ENCODE results near the gene EIF3L.

- no peak for TF ChIP-seq POLR2A (IDR thresholded peaks at IDR 0.05; ENCODE audit: low read depth, low read length)
- TF ChIP-seq POLR2AphosphoS5 (IDR thresholded peaks at IDR 0.05; ENCODE audit: low read depth, low read length), result no peak
- TF ChIP-seq TAF1 (IDR thresholded peaks at IDR 0.05; ENCODE audit: low read depth, low read length), result no peak
- TF ChIP-seq PAX5 (IDR thresholded peaks at IDR 0.05; ENCODE audit: insufficient read depth, low read length, severe bottlenecking), result no peak
- no peak for TF ChIP-seq POU2F2 (IDR thresholded peaks at IDR 0.05; ENCODE audit: low read depth, low read length)
Measured at GRCh38 chr22:37920126-37920525, 70.9 kb downstream of the EIF3L start.
